IPS DF 4.7 (cell line): Measurements from ENCODE around the gene PCP2.

ENCODE experiments used
- DNase-seq: peaks from one replicate; pipeline ENCODE4 v3.0.0-alpha.2; 2013; ENCODE audit warnings: low spot score; ENCODE audit errors: extremely low read depth

PCP2 gene

DNA sequence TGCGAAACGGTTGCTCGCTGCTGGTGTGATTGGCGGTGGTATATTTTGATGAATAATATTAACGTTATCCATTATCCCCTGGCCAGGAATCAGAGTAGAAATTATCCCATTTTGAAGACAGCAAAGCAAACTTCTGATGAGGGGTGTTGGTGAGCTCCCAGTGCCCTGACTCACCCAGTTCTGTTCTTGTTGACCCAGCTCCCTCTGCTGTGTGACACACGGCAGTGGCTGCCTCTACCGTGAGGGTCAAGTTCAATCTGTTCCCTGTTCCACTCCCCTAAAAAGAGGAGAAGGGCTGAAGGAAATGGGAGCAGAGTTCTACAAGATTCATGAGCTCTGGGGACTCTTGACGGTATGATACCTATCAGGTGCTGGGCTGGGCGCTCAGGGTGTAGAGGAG lies 35.8 kb downstream of the PCP2 start:
- no peak for DNase-seq

DNA sequence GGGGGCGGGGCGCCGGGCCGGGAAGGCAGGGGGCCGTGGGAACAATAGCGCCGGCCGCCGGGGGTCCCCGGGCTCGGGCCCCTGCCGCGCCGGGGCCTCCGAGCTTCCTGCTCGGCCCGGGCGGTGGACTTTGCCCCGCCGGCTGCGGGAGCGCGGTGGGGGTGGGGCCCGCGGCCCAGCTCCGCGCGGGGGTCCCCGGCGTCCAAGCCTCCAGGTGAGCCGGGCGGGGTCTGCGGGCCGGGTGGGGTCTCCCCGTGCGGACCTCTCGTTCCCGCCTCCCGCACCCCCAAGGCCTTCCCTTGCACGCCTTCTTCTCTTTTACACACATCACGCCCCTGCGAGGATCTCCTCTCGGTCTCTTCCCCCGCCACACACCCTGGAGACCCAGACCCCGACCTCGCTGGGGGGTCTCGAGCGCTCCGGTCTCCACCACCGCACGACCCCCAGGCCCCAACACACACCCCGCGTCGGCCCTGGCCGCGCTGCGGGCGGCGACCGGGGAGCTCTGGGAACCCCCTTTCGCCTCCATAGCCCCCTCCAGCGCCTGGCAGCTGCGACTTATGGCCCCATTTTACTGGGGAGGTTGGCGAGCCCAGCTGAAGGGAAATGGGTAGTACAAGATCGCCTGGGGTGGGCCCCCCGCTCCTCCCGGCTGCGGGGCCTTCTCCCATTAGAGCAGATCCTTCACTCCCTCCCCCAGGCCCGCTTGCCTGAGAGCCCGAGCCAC lies 37.1 kb downstream of the PCP2 start:
- no peak for DNase-seq

DNA sequence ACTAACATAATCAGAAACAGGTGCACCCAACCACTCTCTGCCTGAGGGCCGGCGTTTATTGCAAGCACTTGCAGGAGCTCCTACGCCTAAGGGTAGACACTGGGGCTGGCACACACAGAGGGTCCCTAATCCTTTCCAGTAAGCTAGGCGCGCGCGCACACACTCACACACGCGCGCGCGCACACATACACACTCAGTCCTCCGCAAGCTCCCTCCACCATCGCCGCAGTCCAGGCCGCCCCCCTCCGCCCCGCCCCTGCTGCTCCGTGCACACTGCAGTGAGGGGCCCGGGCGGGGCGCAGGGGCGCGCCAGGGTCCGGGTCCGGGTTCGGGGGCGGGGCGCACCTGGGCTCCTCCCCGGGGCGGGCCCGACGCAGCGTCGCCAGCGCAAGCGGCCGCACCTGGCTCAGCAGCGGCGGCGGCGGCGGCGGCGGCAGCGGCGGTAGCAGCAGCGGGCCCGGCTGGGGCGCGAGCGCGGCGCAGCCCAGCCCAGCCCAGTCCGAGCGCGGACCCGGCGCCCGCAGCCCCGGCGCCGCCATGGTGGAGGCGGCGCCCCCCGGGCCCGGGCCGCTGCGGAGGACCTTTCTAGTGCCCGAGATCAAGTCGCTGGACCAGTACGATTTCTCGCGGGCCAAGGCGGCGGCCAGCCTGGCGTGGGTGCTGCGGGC lies 37.9 kb downstream of the PCP2 start, which contains the start of gene CAMSAP3:
Gene CAMSAP3, plus strand, starts transcription at position 398 of the 668 bp plus-strand sequence. Its CDS starts 140 bp downstream, at position 538.
- DNase-seq, result no peak

DNA sequence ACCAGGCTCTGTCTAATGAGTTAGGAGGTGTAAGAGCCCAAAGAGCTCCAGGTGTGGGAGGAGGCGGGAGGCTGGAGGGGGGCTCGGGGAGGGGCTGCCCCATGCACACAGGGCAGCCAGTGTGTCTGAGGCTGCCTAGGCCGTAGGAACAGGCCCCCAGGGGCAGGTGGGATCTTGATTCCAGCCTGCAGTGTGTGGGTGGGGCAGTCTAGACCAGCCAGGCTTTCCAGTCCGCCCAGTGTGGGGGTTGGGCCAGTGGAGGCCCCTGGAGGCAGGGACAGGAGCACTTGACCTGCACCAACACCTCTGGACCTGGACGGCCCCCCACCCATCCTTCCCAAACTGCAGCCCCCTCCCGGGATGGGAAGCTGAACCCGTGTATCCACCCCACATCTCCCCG lies 43.3 kb downstream of the PCP2 start:
- no peak for DNase-seq

DNA sequence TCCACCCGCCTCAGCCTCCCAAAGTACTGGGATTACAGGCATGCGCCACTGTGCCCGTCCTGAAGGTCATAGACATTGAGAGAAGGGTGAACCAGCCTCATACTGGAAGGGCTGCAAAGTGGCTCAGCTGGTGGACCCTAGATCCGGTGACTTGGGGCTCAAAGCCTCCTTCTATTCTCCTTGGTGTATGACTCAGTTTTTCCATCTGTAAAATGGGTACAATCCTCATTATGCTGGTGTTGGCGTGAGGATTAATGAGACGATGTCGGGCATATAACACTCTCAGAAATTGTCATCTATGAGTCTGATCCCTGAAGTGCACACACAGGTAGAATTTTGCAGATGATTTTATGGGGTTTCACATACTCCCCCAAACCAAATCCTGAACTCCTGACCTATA lies 43.7 kb downstream of the PCP2 start:
- DNase-seq, result no peak

DNA sequence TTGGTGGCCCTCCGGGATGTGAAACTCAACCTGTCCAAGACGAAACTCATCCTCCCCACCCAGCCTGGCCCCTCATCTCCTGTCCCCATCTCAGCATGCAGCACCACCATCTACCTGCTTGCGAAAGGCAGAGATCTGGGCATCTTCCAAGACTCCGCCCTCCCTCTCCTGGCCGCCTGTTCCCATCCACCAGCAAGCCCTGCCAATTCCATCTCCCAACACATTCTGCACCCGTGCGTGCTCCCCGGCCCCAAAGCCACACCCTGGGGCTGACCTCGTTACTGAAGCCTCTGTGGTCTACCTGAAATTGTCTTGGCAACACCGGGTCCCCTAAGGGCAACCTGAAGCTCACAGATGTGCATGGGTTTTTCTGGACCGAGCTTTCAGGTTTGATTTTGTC lies 51.1 kb downstream of the PCP2 start:
- no peak for DNase-seq
